Measurements from ENCODE around the gene SENP1.

SENP1 gene

DNA sequence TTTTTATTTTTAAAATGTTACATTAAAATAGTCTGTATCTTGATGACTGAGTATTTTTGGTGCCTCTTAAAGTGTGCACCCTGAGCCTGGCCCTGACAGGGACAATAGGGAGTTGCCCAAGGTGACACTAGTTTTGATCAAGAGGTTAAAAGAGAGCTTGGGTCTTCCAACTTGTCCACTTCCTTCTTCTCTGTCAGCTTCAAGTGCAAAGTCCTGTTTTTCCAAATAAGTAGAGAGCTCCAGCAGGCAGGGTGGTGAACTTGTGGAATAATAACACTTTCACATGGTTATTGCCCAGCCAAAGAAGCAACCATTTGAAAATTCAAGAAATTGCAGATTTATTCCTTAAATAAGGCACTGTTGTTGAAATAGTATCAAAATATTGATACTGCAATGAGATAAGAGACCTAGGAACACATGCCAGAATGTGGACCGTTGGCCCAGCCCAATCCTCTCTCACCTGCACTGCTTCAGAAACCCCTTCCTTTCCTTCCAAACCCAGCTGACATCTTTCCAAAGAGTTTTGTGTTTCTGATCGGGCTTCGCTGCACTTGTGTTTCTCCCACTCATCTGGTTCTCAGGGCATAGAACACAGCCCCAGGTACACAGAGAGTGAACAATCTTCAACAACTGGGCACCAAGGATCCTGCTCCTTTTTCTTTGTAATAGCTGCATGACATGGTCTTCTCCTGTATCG is 87.8 kb downstream of the SENP1 start:
- no peak for DNase-seq (ENCODE audit: low read depth)

DNA sequence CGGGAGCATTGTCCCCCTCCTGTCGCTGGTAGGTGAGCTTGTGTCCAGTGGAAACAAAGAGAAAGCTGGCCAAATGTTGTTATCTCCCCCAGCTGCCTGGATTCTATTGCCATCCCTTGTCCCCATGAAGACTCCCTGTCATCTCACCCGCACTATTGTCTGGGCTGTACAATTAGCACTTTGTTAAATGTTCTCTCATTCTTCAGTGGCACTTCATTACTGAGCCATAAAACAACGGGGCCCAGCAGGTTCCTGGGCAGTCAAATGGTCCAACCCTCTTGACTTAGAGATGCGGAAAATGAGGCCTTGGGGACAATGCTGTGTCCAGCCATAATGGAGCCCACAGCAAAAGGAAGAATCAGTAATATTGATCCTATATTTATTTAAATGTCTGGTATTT is 88.4 kb downstream of the SENP1 start:
- DNase-seq (ENCODE audit: low read depth) = no peak

DNA sequence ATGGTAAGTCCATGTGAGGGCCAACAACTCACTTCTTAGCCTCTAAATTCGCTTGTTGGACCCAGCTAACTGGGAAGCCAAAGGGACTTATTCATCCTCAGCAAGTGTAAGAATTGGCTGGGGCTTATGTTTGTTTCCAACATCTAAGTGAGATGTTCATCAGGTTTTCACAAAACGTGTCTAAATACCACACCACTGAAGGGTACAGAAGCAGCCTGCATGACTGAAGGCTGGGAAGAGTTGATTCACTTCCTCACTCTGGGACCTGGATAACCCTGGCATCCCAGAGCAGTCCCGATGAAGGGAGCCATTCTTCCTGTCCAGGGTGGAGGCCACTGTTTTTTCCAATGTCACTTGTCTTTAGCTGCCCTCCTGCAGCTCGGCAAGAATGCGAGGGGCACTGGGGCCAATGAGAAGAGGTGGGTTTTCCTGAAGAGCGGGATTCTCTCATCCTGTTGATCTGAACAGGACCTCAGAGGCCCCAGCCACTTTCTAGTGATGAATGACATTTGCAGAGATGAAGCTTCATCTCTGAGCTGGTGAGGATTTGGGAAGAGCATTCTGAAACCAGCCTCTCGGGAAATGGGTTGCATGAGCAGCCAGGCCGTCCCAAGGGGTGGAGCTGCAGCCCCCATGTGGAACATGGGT is 89.4 kb downstream of the SENP1 start:
- no peak for DNase-seq (ENCODE audit: low read depth)

DNA sequence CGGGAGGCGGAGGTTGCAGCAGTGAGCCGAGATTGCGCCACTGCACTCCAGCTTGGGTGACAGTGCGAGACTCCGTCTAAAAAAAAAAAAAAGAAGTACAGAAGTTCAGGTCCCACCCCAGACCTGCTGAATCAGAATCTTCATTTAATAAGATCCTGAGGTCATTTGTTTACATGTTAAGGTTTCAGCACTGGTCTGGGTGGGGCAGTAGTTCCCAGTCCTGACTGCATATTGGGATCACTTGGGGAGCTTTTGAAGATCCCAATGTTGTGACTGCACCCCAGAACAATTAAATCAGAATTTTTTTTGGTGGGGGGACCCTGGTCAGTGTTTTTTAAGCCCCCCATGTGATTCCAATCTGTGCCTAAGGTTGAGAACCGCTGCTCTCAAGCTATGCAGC is 89.9 kb downstream of the SENP1 start:
- DNase-seq (ENCODE audit: low read depth) = no peak

DNA sequence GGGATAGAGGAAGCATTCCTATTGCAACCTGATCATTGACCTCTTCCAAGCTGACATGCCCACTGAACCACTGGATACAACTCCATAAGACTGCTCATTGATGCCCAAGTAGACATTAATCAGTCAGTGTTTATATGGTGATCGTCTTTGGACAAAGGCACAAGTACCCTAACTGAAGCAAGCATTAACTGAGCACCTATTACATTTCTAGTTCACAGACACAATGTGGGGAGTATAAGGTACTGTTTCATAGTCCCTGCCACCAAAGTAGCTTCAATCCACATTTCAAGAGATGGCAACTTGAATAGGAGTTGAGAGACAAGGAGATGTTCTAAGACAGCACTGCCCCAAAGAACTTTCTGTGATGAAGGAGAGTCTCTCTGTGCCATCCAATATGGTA is 90.8 kb downstream of the SENP1 start:
- DNase-seq (ENCODE audit: low read depth) = no peak

DNA sequence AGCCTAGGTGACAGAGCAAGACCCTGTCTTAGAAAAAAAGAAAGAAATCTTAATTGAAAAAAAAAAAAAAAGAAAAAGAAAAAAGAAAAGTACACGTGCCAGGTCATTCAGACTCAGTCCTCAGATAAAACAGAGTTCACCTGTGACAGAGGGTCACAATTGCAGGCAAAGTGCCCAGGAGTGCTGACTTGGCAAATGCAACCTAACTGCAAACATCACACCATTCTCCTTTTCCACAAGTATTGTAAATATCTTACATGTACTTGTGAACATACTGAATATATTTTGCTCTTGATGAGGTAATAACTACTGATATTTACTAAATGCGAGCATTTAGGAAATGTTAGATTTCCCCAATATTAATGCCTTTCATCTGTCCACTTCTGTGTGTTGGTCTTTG is 92.6 kb downstream of the SENP1 start:
- DNase-seq (ENCODE audit: low read depth) = no peak

DNA sequence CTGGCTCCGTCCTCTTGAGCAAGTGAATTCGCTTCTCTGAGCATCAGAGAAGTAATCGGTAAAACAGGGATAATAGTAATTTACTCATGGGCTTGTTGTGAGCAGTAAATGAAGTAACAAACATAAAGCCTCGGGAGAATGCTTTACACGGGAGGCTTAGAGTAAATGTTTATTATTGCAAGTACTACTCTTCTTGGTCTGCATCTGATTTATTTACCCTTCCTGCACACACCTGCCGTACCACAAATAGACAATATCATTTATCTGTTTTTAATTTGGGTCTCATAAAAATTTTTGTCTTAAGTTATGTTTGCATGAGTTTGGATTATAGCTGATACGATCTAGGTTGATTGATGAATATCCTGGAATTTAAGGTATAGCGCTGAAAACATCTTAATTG is 93.8 kb downstream of the SENP1 start:
- DNase-seq (ENCODE audit: low read depth) = no peak

DNA sequence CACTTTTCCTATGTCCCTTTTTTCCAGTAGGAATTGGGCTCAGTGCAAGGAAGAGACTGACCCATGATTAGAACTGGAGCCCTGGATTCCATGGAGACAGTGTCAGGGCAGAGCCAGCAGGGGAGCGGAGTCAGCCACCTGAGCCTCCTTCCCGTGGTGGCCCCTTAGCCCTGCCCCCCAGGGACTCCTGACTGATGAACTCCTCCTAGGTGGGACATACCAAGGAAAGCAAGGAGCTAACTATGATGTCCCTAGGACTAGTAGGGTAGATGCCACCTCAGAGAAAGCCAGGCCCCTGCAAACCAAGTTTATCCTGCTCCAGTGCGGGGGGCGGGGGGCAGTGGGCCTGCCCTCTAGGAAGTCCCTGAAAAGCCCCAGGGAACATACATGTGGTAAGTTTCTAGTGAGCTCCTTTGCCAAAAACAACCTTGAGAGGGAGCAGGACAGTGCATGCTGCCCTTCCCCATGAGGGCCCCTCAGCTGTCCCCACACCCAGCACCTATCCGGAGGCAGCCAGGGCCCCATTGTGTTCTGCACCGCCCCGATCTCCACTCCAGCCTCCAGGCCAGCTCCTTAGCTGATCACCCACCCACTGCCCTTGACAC is 95.4 kb downstream of the SENP1 start:
- DNase-seq (ENCODE audit: low read depth) = no peak

DNA sequence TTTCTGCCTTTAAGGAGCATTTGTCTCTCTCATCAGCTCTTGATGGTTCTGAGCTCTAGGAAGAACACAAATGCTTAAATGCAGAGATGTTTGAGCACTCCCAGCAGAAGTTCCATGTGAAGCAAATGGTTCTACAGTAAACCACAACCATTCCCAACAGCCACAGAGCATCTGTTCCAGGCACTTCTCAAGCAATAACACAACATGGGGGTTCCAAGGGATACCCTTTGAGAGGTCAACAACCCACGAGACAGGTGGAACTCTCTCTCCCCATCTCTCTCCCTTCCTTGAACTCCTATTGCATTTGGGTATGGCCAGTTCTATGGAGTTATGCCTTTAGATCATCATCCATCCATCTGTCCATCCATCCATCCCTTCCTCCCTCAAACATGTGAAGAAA is 96.4 kb downstream of the SENP1 start:
- no peak for DNase-seq (ENCODE audit: low read depth)

DNA sequence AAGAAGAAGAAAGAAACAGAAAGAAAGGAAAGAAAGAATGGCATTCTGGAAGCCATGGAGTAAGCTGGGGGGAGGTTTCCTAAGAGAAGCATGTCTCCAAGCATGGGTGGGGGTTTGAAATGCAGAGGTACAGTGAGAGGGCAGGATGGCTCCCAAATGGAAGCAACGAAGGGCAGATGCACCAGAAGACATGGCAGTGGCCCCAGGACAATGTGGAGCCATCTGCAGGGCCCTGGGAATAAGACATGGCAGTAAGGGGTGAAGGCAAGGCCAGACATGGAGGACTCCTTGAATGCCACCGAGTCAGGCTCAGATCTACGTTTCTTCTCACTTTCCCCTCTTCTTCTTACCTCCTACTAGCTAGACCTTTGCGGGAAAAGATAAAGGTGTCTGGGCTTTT is 96.9 kb downstream of the SENP1 start:
- no peak for DNase-seq (ENCODE audit: low read depth)

DNA sequence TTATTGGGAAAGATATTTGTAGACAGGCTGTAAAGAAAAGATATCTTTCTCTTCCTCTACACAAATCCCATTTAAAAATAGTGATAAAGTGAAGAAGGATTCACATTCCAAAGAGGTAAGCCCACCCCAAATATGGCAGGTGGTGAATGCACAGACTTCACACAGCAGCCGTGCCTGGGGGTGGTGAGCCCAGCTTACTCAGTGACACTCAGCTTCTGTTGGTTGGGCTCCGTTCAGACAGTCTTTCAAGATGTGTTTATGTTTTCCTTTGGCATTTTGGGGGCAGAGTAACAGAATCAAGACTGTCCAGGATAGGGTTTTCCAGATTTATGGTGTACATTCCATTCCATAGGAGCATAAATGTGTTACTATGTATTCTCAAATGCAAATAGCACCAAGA is 97.5 kb downstream of the SENP1 start:
- DNase-seq (ENCODE audit: low read depth) = no peak

DNA sequence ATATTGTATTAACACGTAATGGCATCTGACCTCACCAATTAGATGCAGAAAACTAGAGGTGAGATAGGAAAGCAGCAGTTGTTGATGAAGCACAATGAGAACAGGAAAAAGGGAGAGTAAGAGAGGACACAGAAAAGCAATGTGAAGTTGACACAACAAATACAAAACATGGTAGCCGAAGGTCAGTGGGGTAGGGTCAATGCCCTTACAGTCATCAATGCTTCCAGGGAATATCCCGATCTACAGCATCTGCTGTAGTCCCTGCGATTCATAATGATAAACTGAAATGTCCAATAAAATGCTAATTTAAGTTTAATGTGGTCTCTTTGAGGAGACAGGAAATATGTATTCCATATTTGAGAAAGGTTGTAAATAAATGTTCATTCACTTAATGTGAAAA is 98.7 kb downstream of the SENP1 start:
- no peak for DNase-seq (ENCODE audit: low read depth)

DNA sequence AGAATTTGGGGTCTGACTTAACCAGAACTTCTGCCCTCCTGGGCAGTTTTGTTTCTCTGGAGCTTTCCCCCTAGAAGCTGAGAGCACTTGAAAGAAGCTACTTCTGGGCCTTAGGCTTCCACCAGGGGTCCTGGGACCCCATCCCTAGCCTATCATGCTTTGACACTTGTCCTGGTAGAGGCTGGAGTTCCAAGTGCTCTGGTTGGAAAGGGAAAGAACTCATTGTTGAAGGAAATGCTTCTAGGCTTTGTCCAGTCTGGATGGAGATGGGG is 100.2 kb downstream of the SENP1 start:
- DNase-seq (ENCODE audit: low read depth) = no peak

DNA sequence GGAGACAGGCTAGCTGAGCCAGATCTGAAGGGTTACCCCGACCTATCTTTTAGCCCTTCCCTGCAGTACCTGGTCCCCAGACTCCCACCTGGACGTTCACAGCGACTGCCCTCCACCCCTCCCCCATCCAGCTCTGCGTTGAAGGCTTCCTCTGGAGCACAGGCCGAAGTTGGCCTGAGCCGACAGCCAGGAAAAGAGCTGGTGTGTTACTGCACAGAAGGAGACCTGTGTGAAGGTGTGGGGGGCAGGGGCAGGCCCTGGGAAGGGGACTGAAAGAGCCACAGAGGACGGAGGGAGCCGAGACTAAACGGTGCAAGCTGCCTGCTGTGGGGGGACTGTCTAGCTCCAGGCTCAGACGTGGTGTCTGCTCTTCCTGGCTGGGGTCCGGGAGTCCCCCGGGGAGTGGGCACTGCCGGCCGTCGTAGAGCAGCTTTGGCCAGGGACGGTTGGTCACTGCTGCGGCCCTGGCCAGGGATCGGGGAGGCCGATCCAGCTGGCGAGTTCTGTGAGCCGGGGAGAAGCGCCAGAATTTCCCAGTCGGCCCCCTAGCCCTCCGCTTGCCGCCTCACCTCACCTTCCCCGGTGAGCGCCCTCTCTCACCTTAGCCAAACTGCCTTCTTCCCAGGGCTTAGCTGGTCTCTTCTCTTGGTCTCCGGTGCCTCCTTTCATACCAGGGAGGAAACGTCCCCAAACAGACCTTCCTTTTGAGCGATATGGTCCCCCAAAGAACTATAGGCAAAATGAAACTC is 100.7 kb downstream of the SENP1 start:
- DNase-seq (ENCODE audit: low read depth) = no peak

DNA sequence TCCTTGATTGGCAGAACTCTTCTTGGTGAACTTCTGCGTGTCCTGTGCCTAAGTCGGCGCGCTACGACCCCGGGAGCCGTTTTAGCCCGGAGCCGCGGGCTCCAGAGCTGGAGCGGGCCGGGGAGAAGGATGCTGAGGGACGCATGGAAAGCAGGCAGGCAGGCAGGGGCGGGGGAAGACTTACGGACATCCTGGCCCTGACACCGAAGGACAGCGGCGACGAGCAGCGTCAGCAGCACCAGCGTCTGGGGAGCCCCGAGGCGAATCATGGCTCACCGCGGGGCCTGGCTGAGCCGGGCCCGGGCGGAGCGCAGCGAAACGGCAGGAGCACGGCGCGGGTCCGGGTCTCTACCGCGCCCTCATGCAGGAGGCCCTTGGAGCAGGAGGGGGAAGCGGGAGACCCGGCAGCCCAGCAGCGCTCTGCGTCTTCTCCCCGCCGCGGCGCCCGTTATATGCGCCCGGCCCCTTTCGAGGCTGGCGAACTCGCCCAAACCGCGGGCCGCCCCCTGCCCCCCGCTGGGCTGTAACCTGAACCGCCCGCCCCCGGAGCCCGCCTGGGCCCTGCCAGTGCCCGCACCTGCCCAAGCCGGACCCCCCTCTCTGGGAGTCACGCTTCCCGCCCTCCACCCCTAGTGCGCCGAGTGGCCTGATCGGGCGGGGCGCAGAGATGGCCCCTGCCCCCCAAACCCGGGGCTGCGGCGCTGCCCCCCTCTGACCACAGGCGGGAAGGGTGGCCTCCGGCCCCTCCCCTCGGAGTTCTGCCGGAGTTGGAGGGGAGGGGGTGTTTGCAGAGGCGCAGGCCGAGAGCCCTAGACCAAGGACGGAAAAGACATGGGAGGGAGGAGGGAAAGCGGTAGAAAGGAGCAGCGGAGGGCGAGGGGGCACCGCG is 101.6 kb downstream of the SENP1 start, which contains the start of gene COL2A1:
TSS of gene COL2A1 (minus strand) at position 424 of the 889 bp plus-strand sequence. CDS start at position 269, 155 bp downstream.
- DNase-seq (ENCODE audit: low read depth) = no peak

DNA sequence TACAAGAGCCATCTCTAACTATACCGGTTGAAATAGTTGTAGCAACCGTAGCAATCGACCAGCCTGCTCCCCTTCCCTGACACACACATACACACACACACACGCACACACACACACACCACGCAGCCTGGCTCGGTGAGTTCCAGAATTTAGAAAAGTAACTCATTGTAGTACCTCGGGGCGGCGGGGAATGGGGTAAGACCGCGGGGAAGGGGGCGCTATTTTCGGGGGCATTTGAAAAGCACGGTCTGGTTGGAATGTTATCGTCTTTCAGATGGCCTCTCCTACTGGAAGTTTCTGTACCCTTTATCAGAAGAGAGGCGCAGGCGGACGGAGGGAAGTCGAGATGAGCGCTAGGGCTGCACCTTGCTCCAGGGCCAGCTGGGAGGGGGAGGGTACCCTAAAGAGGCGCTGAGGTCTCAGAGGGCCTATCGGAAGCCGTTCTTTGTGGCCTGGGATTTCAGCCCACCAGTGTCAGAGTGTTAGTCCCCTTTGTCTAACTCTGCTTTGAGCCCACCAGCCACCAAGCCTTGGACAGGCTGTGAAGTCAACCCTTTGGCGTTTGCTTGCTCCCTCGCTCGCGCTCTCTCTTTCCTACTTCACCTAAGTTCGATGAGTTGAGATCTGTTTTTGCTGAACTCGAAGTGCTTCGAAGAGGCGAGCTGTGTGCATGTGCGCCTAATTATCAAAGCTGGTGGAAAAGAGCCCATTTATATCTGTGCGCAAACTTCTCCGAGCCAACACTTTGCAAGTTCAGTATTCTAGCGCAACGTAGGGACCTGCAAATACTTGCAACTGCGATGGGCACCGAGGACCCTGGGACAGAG is 102.4 kb downstream of the SENP1 start:
- DNase-seq (ENCODE audit: low read depth) = no peak

DNA sequence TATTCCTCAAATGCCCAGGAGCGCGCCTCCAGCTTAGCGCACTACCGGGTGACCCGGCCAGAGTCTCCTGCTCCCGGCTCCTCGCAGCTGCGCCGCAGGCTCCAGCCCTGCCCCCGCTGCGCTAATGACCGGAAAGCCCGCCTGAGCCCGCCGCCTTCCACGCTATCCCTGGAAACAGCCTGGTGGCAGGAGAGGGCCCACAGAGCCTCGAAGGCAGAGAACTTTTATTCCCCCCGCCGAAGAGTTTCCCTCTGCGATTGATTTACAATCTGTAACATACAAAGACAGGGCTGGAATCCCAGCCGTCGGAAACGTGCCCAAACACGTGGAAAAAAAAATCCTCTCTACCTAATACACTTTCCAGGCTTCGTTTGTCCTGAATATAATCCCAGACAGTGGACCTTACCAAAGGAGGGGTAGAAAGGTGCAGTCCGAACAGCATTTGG is 103.1 kb downstream of the SENP1 start:
- no peak for DNase-seq (ENCODE audit: low read depth)

DNA sequence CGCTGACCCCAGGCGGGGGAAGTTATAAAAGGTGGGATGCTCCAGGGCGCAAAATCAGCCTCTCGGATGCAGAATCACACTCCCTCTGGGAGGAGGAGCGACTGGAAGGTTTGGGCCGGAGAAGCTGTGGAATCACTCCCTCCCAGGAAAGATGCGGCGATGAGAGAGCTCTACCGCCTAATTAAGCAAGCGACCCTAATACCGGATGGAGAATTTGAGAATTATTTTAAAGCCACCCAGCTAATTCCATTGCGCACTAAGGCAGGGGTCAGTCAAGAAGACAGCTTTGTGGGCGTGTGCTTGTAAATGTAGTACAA is 103.5 kb downstream of the SENP1 start:
- no peak for DNase-seq (ENCODE audit: low read depth)

DNA sequence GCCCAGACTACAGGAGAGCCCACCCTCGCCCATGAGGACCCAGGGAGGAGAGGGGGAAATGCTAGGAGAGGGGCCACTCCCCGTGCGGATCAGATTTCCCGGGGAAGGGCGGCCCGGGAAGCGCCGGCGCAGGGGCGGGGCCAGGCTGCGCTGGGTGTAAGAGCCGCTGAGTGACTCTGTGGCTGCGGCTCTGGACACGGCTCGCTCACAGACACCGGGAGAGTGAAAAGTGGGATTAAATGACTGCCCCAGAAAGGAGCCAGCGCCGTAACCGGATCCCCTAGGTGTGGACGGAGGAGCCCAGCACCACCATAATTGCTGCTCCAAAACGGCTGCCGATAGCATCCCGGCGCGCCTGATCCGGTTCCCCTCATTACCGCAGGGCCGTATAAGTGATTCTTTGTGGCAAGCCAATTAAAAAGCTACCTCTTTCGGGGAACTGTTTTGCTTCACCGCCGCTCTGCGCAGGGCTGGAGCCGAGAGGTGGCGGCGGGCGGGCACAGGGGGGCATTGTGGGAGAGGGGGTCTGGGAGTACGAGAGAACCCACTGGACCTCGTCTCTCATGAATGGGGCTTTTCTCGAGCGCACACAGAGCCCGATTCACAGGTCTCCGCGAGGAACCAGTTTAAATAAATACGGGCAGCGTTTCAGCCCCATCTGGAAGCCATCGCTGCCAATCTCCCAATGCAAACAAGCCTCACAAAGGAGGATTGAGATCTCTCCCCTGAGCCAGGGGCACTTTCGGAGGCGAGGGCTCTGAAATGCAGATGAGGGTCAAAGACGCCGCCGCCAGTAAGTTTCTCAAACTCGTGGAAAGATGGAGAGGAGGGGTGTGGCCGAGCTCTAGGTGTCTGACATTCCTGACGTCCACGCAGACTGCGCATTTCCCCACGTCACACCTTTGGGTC is 104.1 kb downstream of the SENP1 start:
- no peak for DNase-seq (ENCODE audit: low read depth)

DNA sequence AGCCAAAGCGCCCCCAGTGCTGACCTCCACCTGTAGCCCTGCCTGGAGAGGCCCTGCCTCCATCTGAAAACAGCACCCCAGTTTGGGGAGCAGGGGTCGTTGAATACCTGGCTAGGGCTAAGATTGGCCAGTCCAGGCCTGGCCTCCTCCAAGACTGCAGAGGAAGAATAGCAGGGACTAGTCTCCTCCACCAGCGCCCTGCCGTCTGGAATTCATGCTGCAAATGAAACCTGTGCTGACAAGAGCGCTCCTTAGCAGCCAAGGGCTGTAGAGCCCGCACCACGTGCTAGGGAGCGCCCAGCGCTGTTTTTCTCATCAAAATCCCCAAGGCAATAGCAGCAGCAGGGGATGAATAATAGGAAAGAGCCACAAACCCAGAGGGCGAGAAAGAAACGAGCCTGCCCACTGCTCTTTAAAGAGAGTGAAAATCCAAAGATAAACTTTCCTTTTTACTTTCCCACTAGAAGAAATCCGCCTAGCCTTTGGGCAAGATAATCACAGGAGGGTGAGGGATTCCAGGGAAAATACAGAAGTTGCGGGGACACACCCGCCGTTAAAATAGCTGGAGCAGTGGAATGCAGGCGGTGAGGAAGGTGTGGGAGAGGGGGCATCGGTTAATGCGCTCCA is 104.9 kb downstream of the SENP1 start:
- DNase-seq (ENCODE audit: low read depth) = no peak

Measured in stimulated activated CD8-positive, alpha-beta memory T cell treated with anti-CD3 and anti-CD28 coated beads, Interleukin-12 subunit alpha, Interleukin-12 subunit beta, amount 100 ng/mL, for 1 hour (primary cell).